ENCODE results near the gene IL36RN.

DNA sequence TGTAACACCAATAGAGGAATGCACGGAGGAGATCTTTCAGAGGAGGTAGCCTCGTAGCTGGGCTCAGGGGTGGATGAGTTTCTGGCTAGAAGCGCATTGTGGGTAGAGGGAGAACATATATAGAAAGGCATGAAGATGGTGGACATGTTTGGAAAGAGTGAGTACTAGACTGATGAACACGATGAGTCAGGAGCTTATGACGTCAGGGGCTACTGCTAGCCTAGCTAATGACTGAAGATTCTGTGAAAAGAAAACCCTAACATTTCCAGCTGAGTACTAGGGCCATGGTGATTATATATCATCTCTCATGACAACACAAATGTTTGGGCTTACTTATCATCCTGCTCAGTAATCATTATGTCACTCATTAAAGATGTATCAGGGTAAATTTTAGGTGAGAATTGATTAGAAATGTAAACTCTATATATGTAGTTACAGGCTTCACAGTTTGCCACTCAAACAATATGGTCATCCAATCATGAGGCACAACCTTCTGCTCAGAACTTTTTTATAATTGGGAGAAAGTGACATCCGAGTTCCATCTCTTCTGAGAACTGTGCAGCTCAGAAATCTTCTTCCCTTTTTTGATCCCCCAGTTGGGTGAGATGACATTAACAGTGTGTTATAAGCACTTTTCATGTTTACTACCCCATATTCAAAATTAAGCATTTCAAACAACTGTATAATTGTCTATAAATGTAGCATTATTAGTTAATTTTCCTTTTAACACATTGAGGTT lies 46.2 kb downstream of the IL36RN start:
- TF ChIP-seq, protein P1, sequence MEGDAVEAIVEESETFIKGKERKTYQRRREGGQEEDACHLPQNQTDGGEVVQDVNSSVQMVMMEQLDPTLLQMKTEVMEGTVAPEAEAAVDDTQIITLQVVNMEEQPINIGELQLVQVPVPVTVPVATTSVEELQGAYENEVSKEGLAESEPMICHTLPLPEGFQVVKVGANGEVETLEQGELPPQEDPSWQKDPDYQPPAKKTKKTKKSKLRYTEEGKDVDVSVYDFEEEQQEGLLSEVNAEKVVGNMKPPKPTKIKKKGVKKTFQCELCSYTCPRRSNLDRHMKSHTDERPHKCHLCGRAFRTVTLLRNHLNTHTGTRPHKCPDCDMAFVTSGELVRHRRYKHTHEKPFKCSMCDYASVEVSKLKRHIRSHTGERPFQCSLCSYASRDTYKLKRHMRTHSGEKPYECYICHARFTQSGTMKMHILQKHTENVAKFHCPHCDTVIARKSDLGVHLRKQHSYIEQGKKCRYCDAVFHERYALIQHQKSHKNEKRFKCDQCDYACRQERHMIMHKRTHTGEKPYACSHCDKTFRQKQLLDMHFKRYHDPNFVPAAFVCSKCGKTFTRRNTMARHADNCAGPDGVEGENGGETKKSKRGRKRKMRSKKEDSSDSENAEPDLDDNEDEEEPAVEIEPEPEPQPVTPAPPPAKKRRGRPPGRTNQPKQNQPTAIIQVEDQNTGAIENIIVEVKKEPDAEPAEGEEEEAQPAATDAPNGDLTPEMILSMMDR (IDR thresholded peaks at IDR 0.05) = no peak
- TF ChIP-seq POLR2A (IDR thresholded peaks at IDR 0.05) = no peak

Measured in right lobe of liver (tissue), 4 donors.